A549 (cell line): ENCODE data around the gene PRKCE. TPM values are rescaled to one million over a fixed set of nuclear protein-coding genes. Genes with fewer than 3 reads are reported as not detected.

Source experiments
- ATAC-seq, 2 experiments: fragments of 200-7000 bp in 1 of 2; fragments of >200 bp in 1 of 2; cut with Nextera tagmentation in 1 of 2; cut with Tn5 transposase in 1 of 2; 3 replicates each; pipeline versions ENCODE4 v1.8.0 to v1.9.1; 2018 to 2020; ENCODE audit warnings: mild to moderate bottlenecking in 1 of 2, moderate library complexity in 1 of 2
- CTCF ChIA-PET: fragments of 300-600 bp; sonication (Branson Sonifier 250); formaldehyde crosslinking; extraction: SDS; loops from one replicate; lab custom pipeline; 2021; ENCODE audit warnings: antibody characterized with exemption, inconsistent platforms; lab: Yijun Ruan, JAX
- POLR2A ChIA-PET: fragments of 350-600 bp; formaldehyde crosslinking; extraction: SDS; loops from one replicate; lab custom pipeline; 2021; ENCODE audit warnings: antibody characterized with exemption, inconsistent platforms; lab: Yijun Ruan, JAX
- DNase-seq, 2 experiments: peaks; one replicate each; pipeline versions ENCODE4 v3.0.0 to v3.0.0-alpha.2; 2011 to 2016; ENCODE audit warnings: low read depth in 1 of 2, low spot score in 1 of 2
- FAIRE-seq: peaks from 2 replicates; lab custom pipeline; 2011; peaks lifted over from hg19 to GRCh38; lab: Jason Lieb, UNC
- H3K27ac ChIP-seq, 2 experiments: fragments of >200 bp; sonication (Bioruptor Twin); formaldehyde crosslinking; 3 replicates each; pipeline ENCODE4 v1.5.1; 2016 to 2017
- H3K4me1 ChIP-seq: fragments of >200 bp; sonication (Bioruptor Twin); formaldehyde crosslinking; 3 replicates; pipeline ENCODE4 v1.6.1; 2016
- H3K4me2 ChIP-seq: fragments of >200 bp; sonication (Bioruptor Twin); formaldehyde crosslinking; 3 replicates; pipeline ENCODE4 v1.6.1; 2016
- H3K4me3 ChIP-seq: fragments of >200 bp; sonication (Bioruptor Twin); formaldehyde crosslinking; 3 replicates; pipeline ENCODE4 v1.5.1; 2016
- H3K9me3 ChIP-seq: fragments of >200 bp; sonication (Bioruptor Twin); formaldehyde crosslinking; 3 replicates; pipeline ENCODE4 v1.6.1; 2016
- CBX2 ChIP-seq: fragments of 200-600 bp; sonication (generic); IDR thresholded peaks from 2 replicates; pipeline ENCODE4 v1.6.1; 2016; ENCODE audit warnings: low read depth, mild to moderate bottlenecking, borderline replicate concordance
- CHD4 ChIP-seq: fragments of 200-600 bp; sonication (generic); IDR thresholded peaks from 2 replicates; pipeline ENCODE4 v1.6.1; 2016; ENCODE audit warnings: antibody characterized with exemption, mild to moderate bottlenecking, borderline replicate concordance
- EHF ChIP-seq: fragments of 250-450 bp; sonication (Bioruptor Pico); IDR thresholded peaks from 2 replicates; pipeline ENCODE4 v1.5.0; 2020; ENCODE audit warnings: mild to moderate bottlenecking
- ESRRA ChIP-seq: fragments of 150-350 bp; IDR thresholded peaks from 2 replicates; pipeline ENCODE4 v1.6.1; 2014; ENCODE audit warnings: mild to moderate bottlenecking, low read length, borderline replicate concordance
- FOSB ChIP-seq: fragments of 250-450 bp; sonication (Bioruptor Pico); IDR thresholded peaks from 2 replicates; pipeline ENCODE4 v1.5.0; 2020; ENCODE audit warnings: mild to moderate bottlenecking, moderate library complexity
- HOXA7 ChIP-seq: fragments of 250-450 bp; sonication (Bioruptor Pico); IDR thresholded peaks from 2 replicates; pipeline ENCODE4 v1.5.0; 2020; ENCODE audit warnings: mild to moderate bottlenecking, moderate library complexity
- KDM1A ChIP-seq: fragments of 200-600 bp; sonication (generic); IDR thresholded peaks from 2 replicates; pipeline ENCODE4 v1.6.1; 2016; ENCODE audit warnings: low read depth, mild to moderate bottlenecking
- NFE2L2 ChIP-seq: fragments of 150-350 bp; conservative IDR thresholded peaks from 2 replicates; pipeline ENCODE4 v1.6.1; 2014; ENCODE audit warnings: low read length
- NR3C1 ChIP-seq: fragments of >200 bp; sonication (Bioruptor Twin); formaldehyde crosslinking; IDR thresholded peaks from 3 replicates; pipeline ENCODE4 v1.6.1; 2017
- POLR2AphosphoS2 ChIP-seq: conservative IDR thresholded peaks from 2 replicates; pipeline ENCODE4 v1.6.1; 2012; ENCODE audit warnings: low read length, improper control_type of control experiment, inconsistent platforms
- RFX5 ChIP-seq: fragments of 450-650 bp; IDR thresholded peaks from 2 replicates; pipeline ENCODE4 v1.7.1; 2014; ENCODE audit warnings: antibody characterized with exemption, mild to moderate bottlenecking, moderate library complexity
- SREBF2 ChIP-seq: fragments of 450-650 bp; IDR thresholded peaks from 2 replicates; pipeline ENCODE4 v1.6.1; 2014; ENCODE audit warnings: mild to moderate bottlenecking, moderate library complexity
- TFCP2L1 ChIP-seq: fragments of 250-450 bp; sonication (Bioruptor Pico); IDR thresholded peaks from 2 replicates; pipeline ENCODE4 v1.5.0; 2021; ENCODE audit warnings: mild to moderate bottlenecking
- ZC3H11A ChIP-seq: fragments of 450-650 bp; IDR thresholded peaks from 2 replicates; pipeline ENCODE4 v1.6.1; 2014; ENCODE audit warnings: antibody characterized with exemption, mild to moderate bottlenecking
- ZFP36 ChIP-seq: fragments of 450-650 bp; IDR thresholded peaks from 2 replicates; pipeline ENCODE4 v1.6.1; 2014; ENCODE audit warnings: borderline replicate concordance; ENCODE audit not compliant: partially characterized antibody
- ZNF302 ChIP-seq: fragments of 250-450 bp; sonication (Bioruptor Pico); IDR thresholded peaks from 2 replicates; pipeline ENCODE4 v1.9.0; 2021; ENCODE audit warnings: inconsistent platforms, mild to moderate bottlenecking, moderate library complexity
- ZSCAN20 ChIP-seq: fragments of 250-450 bp; sonication (Bioruptor Pico); IDR thresholded peaks from 2 replicates; pipeline ENCODE4 v1.8.0; 2022; ENCODE audit warnings: mild to moderate bottlenecking, moderate library complexity
- WGBS: methylation state at CpG from one replicate; pipeline ENCODE4 v1.1.6; 2017; ENCODE audit errors: missing lambda C conversion rate; 5-methylcytosine and 5-hydroxymethylcytosine counted together
- polyA plus RNA-seq, 4 experiments: library from polyadenylated mRNA; depleted of rRNA in 3 of 4; stranded (reverse); fragments of >200 nt; fragmentation: RNase III in 1 of 4; extraction: RNeasy Plus Mini Kit Qiagen cat#74134 plus additional on column Dnase treatment in 1 of 4; gene quantifications; 2 replicates in 3 of 4; 3 replicates in 1 of 4; pipeline ENCODE4 v1.2.3, GENCODE V29; 2011 to 2017
- TF ChIP-seq, protein P1 (sequence below): fragments of 250-450 bp; sonication (Bioruptor Pico); IDR thresholded peaks from 2 replicates; pipeline ENCODE4 v1.5.0; 2021; ENCODE audit warnings: mild to moderate bottlenecking, moderate library complexity, borderline replicate concordance
- TF ChIP-seq, protein P2 (sequence below): fragments of 150-350 bp; IDR thresholded peaks from 2 replicates; pipeline ENCODE4 v1.6.1; 2014; ENCODE audit warnings: low read depth, mild to moderate bottlenecking, low read length
- TF ChIP-seq, protein P3 (sequence below): fragments of 200-600 bp; sonication (generic); IDR thresholded peaks from 2 replicates; pipeline ENCODE4 v1.6.1; 2016; ENCODE audit warnings: antibody characterized with exemption, mild to moderate bottlenecking, moderate library complexity
- TF ChIP-seq, protein P4 (sequence below): fragments of >200 bp; sonication (Bioruptor Twin); formaldehyde crosslinking; IDR thresholded peaks from 3 replicates; pipeline ENCODE4 v1.6.1; 2016

PRKCE gene
- polyA plus RNA-seq, 2 of the 4 experiments (the other 2 are of a cell fraction): 11.5 to 12.0 TPM

DNA sequence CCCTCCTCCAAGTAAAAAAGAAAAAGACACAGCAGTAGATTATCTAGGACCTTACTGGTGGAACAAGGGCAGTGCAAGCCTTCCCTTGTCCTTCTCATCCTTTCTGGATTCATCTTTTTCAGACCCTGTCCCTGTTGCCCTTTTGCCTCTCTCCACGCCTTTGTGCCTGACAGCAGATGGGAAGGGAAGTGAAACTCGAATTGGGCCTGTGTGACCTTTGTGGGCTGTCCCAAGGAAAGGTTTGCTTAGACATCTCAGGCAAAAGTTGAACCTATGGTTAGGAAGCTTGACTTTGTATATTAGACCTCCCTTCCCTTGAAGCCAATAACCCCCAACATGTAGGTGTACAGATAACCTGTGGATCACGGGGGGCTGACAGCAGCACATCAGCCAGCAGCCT, 185.3 kb downstream of the PRKCE start:
- Histone ChIP-seq H3K27ac (no peak overlapping the region), H3K4me3 (no peak overlapping the region), H3K4me1 (no peaks in the 10 kb centered on the region), H3K4me2 (no peak overlapping the region), H3K9me3 (no peaks in the 10 kb centered on the region)
- DNase-seq: no peak
- TF ChIP-seq CBX2 (no peak), RFX5 (no peak), ESRRA (no peak), NFE2L2 (no peak), TFCP2L1 (no peak), ZC3H11A (no peak), EHF (no peak), SREBF2 (no peak), ZFP36 (no peak), NR3C1 (no peak), CHD4 (no peak), POLR2AphosphoS2 (no peak), HOXA7 (CRISPR knock-in tag) (no peak)
- TF ChIP-seq, protein P1, sequence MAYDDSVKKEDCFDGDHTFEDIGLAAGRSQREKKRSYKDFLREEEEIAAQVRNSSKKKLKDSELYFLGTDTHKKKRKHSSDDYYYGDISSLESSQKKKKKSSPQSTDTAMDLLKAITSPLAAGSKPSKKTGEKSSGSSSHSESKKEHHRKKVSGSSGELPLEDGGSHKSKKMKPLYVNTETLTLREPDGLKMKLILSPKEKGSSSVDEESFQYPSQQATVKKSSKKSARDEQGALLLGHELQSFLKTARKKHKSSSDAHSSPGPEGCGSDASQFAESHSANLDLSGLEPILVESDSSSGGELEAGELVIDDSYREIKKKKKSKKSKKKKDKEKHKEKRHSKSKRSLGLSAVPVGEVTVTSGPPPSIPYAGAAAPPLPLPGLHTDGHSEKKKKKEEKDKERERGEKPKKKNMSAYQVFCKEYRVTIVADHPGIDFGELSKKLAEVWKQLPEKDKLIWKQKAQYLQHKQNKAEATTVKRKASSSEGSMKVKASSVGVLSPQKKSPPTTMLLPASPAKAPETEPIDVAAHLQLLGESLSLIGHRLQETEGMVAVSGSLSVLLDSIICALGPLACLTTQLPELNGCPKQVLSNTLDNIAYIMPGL (CRISPR knock-in tag): no peak
- TF ChIP-seq, protein P2, sequence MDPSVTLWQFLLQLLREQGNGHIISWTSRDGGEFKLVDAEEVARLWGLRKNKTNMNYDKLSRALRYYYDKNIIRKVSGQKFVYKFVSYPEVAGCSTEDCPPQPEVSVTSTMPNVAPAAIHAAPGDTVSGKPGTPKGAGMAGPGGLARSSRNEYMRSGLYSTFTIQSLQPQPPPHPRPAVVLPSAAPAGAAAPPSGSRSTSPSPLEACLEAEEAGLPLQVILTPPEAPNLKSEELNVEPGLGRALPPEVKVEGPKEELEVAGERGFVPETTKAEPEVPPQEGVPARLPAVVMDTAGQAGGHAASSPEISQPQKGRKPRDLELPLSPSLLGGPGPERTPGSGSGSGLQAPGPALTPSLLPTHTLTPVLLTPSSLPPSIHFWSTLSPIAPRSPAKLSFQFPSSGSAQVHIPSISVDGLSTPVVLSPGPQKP: no peak
- POLR2A ChIA-PET: no interaction called here
- no peak for FAIRE-seq
- CTCF ChIA-PET: interaction anchor here (1.1 to 2.1 kb wide), 5 partner anchors 8 to 58 kb away, joined by 3 to 6 read pairs (median 4); no protein-coding TSS in a partner anchor
- 64% methylated on average over 3 of the region's 3 CpGs for WGBS
- no peak for ATAC-seq

DNA sequence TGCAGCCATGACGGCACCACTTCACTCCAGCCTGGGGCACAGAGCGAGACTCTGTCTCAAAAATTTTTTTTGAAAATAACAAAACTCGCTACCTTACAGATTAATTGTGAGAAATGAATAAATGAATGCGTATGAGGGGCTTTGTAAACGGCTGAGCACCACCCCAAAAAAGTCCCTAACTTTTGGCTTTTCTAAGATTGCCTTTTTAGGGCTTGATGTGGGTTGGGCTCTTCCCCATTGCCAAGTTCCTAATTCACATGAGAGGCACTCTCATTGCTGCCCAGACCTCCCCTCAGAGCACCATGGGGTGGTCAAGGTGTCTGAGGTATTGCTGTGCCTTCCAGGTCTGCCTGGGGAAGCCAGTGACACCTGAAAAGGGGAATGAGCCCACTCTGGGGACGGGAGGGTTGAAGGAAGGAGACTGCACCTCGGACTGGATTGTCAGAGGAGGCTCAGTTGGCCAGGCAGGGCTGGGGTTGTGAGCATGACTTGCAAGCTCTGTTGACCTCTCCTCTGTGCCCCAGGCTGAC, 186.4 kb downstream of the PRKCE start:
- ChIA-PET CTCF (interaction anchor here (1.3 to 2.1 kb wide), 4 partner anchors 10 to 59 kb away, joined by 3 to 6 read pairs (median 4); no protein-coding TSS in a partner anchor), POLR2A (no interaction called here)
- no peak overlapping the region for H3K4me2 ChIP-seq
- FAIRE-seq (no peak), DNase-seq (no peak), ATAC-seq (no peak)
- H3K4me3 ChIP-seq: no peak overlapping the region
- H3K27ac ChIP-seq: no peak overlapping the region
- no peak for TF ChIP-seq ZSCAN20 (CRISPR knock-in tag)
- H3K4me1 ChIP-seq: no peaks in the 10 kb centered on the region
- no peaks in the 10 kb centered on the region for H3K9me3 ChIP-seq
- WGBS: 72% methylated on average over 7 of the region's 7 CpGs

DNA sequence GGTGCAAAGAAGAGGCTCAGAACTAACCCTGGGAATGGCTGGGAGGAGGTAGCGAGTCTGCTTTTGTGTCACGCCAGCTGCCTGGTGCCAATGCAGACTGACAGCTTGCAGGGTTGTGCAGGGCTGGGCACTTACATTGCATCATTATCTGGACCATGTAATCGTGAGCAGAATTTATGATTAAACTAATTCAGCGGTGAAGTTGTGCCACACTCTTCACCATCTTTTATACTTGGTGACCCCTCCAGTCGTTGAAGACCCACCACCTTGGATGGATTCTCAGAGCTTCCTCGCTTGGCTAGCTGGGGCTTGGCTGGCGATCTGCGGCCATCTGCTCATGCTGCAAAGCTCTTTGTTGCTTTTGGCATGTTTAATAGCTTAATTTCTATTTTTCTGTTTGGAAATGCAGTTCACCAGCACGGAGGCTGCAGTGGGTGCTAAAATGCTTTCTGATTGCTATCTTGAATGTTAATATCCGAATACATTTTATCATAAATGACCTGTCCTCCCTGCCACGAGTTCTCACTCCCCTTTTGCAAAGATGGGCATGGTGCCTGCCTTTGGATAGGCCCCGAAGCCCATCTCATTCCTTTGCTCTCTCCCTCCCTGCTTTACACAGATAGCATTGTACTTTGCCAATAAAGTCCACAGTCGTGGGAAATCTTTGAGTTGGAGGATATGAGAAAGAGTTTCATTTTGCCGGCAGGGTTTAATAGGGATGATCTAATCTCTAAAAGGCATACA, 188.2 kb downstream of the PRKCE start:
- no peaks in the 10 kb centered on the region for H3K9me3 ChIP-seq
- no peak overlapping the region for H3K27ac ChIP-seq
- no peak overlapping the region for H3K4me2 ChIP-seq
- CTCF ChIA-PET: interaction anchor here (0.9 to 1.6 kb wide), 2 partner anchors 11 to 50 kb away, joined by 3 read pairs; no protein-coding TSS in a partner anchor
- FAIRE-seq (no peak), ATAC-seq (no peak), DNase-seq (no peak)
- WGBS: 81% methylated on average over 14 of the region's 14 CpGs
- TF ChIP-seq, protein P3, sequence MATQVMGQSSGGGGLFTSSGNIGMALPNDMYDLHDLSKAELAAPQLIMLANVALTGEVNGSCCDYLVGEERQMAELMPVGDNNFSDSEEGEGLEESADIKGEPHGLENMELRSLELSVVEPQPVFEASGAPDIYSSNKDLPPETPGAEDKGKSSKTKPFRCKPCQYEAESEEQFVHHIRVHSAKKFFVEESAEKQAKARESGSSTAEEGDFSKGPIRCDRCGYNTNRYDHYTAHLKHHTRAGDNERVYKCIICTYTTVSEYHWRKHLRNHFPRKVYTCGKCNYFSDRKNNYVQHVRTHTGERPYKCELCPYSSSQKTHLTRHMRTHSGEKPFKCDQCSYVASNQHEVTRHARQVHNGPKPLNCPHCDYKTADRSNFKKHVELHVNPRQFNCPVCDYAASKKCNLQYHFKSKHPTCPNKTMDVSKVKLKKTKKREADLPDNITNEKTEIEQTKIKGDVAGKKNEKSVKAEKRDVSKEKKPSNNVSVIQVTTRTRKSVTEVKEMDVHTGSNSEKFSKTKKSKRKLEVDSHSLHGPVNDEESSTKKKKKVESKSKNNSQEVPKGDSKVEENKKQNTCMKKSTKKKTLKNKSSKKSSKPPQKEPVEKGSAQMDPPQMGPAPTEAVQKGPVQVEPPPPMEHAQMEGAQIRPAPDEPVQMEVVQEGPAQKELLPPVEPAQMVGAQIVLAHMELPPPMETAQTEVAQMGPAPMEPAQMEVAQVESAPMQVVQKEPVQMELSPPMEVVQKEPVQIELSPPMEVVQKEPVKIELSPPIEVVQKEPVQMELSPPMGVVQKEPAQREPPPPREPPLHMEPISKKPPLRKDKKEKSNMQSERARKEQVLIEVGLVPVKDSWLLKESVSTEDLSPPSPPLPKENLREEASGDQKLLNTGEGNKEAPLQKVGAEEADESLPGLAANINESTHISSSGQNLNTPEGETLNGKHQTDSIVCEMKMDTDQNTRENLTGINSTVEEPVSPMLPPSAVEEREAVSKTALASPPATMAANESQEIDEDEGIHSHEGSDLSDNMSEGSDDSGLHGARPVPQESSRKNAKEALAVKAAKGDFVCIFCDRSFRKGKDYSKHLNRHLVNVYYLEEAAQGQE: no peak
- no peak for TF ChIP-seq ZNF302 (CRISPR knock-in tag)
- TF ChIP-seq KDM1A: no peak
- TF ChIP-seq FOSB (CRISPR knock-in tag): no peak
- TF ChIP-seq, protein P4, sequence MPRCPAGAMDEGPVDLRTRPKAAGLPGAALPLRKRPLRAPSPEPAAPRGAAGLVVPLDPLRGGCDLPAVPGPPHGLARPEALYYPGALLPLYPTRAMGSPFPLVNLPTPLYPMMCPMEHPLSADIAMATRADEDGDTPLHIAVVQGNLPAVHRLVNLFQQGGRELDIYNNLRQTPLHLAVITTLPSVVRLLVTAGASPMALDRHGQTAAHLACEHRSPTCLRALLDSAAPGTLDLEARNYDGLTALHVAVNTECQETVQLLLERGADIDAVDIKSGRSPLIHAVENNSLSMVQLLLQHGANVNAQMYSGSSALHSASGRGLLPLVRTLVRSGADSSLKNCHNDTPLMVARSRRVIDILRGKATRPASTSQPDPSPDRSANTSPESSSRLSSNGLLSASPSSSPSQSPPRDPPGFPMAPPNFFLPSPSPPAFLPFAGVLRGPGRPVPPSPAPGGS: no peak
- no peaks in the 10 kb centered on the region for H3K4me1 ChIP-seq
- no peak overlapping the region for H3K4me3 ChIP-seq
- POLR2A ChIA-PET: no interaction called here
